Omental fat pad (tissue), 4 donors: ENCODE measurements around the gene CFAP45. TPM values are rescaled to one million over a fixed set of nuclear protein-coding genes. Genes with fewer than 3 reads are reported as not detected.
"Not testable (repeated sequence)": the region's sequence is repeated elsewhere in the genome, so short reads cannot be mapped to it uniquely, and the experiment has no call there.

Source experiments
- ATAC-seq: fragments of 150-250 bp; one replicate; pipeline ENCODE4 v1.9.1; 2016; ENCODE audit warnings: mild to moderate bottlenecking, moderate library complexity; ENCODE audit not compliant: low FRiP score
- DNase-seq: peaks from one replicate; pipeline ENCODE4 v3.0.0-alpha.2; 2019; ENCODE audit warnings: low spot score
- CTCF ChIP-seq, 3 donors: fragments of 450-650 bp; IDR thresholded peaks; one replicate each; pipeline ENCODE4 v1.5.1; 2016 to 2017; ENCODE audit warnings: antibody characterized with exemption in 3 of 3, mild to moderate bottlenecking in 3 of 3, moderate library complexity in 2 of 3
- total RNA-seq, 4 donors: library from RNA; depleted of rRNA; stranded (reverse); fragments of >200 nt; gene quantifications; one replicate each; pipeline ENCODE4 v1.1.0, GENCODE V29; 2016

CFAP45 gene
- total RNA-seq, 4 donors from 2014 or later = 0.84 to 5.3 (median 0.95) TPM; not detected in 1

- no peak for ATAC-seq
- DNase-seq = no peak
- no peak for TF ChIP-seq CTCF (IDR thresholded peaks at IDR 0.05)
These were observed 11.5 kb upstream of the CFAP45 start for GRCh38 chr1:159911326-159912070.

GRCh38 chr1:159908031-159908940 lies 8.3 kb upstream of the CFAP45 start:
- DNase-seq = no peak
- ATAC-seq = no peak
- TF ChIP-seq CTCF (IDR thresholded peaks at IDR 0.05) = no peak

GRCh38 chr1:159906960-159907359 lies 7.0 kb upstream of the CFAP45 start:
- TF ChIP-seq CTCF (IDR thresholded peaks at IDR 0.05) = no peak
- no peak for DNase-seq
- ATAC-seq = no peak

GRCh38 chr1:159904036-159904435 lies 4.1 kb upstream of the CFAP45 start:
- DNase-seq = not testable (repeated sequence)

GRCh38 chr1:159902541-159902940 lies 2.6 kb upstream of the CFAP45 start:
- no peak for DNase-seq
- no peak for TF ChIP-seq CTCF (IDR thresholded peaks at IDR 0.05)
- no peak for ATAC-seq

More at GRCh38 chr1:159904036-159904435, 4.1 kb upstream of the CFAP45 start:
- ATAC-seq = not testable (repeated sequence)

- DNase-seq (no peak), ATAC-seq (no peak)
- no peak for TF ChIP-seq CTCF (IDR thresholded peaks at IDR 0.05)
These were observed 893 bp upstream of the CFAP45 start for GRCh38 chr1:159900755-159901360.

GRCh38 chr1:159899634-159900033 lies 331 bp downstream of the CFAP45 start:
- DNase-seq, ATAC-seq: not testable (repeated sequence)
